ENCODE measurements around the gene PPL. TPM values are rescaled to one million over a fixed set of nuclear protein-coding genes. Genes with fewer than 3 reads are reported as not detected.

PPL gene
- polyA plus RNA-seq, 3 donors: 0.02 TPM; not detected in 2

DNA sequence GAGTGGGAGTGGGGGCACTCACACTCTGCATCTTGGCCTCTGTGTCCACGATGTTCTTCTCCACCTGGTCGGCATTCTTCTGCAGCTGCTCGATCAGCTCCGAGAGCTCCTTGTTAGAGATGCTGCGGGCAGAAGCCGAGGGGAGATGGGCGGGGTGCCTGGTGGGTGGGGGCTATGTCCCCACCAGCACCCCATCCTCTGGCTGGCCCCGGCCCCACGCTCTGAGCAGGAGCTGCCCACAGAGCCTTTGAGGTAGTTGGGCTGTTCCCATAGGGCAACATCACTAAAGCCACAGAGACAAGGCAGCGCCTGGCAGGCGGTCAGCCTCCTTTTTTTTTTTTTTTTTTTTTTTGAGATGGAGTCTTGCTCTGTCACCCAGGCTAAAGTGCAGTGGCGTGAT is 26.1 kb downstream of the PPL start:
- TF ChIP-seq, protein P1, sequence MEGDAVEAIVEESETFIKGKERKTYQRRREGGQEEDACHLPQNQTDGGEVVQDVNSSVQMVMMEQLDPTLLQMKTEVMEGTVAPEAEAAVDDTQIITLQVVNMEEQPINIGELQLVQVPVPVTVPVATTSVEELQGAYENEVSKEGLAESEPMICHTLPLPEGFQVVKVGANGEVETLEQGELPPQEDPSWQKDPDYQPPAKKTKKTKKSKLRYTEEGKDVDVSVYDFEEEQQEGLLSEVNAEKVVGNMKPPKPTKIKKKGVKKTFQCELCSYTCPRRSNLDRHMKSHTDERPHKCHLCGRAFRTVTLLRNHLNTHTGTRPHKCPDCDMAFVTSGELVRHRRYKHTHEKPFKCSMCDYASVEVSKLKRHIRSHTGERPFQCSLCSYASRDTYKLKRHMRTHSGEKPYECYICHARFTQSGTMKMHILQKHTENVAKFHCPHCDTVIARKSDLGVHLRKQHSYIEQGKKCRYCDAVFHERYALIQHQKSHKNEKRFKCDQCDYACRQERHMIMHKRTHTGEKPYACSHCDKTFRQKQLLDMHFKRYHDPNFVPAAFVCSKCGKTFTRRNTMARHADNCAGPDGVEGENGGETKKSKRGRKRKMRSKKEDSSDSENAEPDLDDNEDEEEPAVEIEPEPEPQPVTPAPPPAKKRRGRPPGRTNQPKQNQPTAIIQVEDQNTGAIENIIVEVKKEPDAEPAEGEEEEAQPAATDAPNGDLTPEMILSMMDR (IDR thresholded peaks at IDR 0.05): no peak
- Histone ChIP-seq H3K36me3 (replicated peaks in 1 of 2; ENCODE audit: control insufficient read depth in 1 of 2, insufficient read depth in 2 of 2, low read length in 2 of 2) (no peaks in the 10 kb centered on the region), H4K20me1 (ENCODE audit: insufficient read depth, low read length) (no peaks in the 10 kb centered on the region), H2AFZ (ENCODE audit: insufficient read depth, low read depth, low read length, poor library complexity, severe bottlenecking) (no peak overlapping the region), H3K27ac (ENCODE audit: low read depth in 1 of 2, low read length in 2 of 2) (no peak overlapping the region), H3K9me3 (replicated peaks in 1 of 2; ENCODE audit: control insufficient read depth in 1 of 2, insufficient read depth in 1 of 2, low read length in 2 of 2) (no peaks in the 10 kb centered on the region), H3K4me2 (replicated peaks; ENCODE audit: extremely low read depth, low read length, poor library complexity, severe bottlenecking) (no peak overlapping the region), H3K27me3 (ENCODE audit: control insufficient read depth in 2 of 2, insufficient read depth in 2 of 2, low read length in 2 of 2) (no peaks in the 10 kb centered on the region), H3K79me2 (ENCODE audit: insufficient read depth, low read length) (no peaks in the 10 kb centered on the region), H3K4me1 (ENCODE audit: control insufficient read depth in 1 of 2, insufficient read depth in 2 of 2, low read length in 2 of 2) (no peaks in the 10 kb centered on the region), H3K4me3 (replicated peaks in 1 of 3; ENCODE audit: low read depth in 2 of 3, low read length in 3 of 3) (no peak overlapping the region), H3K9ac (ENCODE audit: insufficient read depth, low read length, poor library complexity, severe bottlenecking) (no peak overlapping the region)
- Mint-ChIP-seq H3K9me3 (no peaks in the 10 kb centered on the region), H3K4me3 (no peak overlapping the region), H3K36me3 (no peaks in the 10 kb centered on the region), H3K27ac (no peak overlapping the region), H3K4me1 (peaks cover 3% of the 10 kb centered on the region), H3K27me3 (ENCODE audit: low read depth in 3 of 3) (peaks cover 4 to 6% (median 6%) of the 10 kb centered on the region in 3 donors)
- WGBS (ENCODE audit: insufficient coverage): 94% methylated on average over 6 of the region's 12 CpGs
- intact Hi-C loops (cut with micrococcal nuclease): no loop called here
- DNase-seq: no peak

DNA sequence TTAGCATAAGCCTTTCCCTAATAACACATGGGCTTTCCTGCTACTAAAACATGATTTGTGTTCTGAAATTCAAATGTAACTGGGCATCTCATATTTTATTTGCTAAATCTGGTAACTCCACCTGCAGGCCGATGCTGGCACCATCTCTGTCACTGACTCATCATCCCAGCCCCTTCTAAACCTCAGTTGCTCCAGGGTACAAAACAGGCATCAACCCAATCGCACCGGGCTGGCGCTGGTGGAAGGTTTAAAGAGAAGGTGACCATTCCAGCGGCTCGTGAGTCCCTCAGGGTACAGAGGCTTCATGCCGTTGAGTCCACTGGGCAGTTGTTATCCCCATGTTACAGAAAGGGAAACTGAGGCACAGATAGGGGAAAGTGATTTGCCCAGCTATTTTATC is 27.1 kb downstream of the PPL start:
- Mint-ChIP-seq H3K36me3 (no peaks in the 10 kb centered on the region), H3K27ac (peak overlapping the region in 1 of 7 donors; percentile 52), H3K4me1 (peaks cover 3% of the 10 kb centered on the region), H3K27me3 (ENCODE audit: low read depth in 3 of 3) (peaks cover 6 to 9% (median 8%) of the 10 kb centered on the region in 3 donors), H3K4me3 (no peak overlapping the region), H3K9me3 (peaks cover 0 to under 1% (median 0%) of the 10 kb centered on the region in 7 donors)
- Histone ChIP-seq H3K36me3 (replicated peaks in 1 of 2; ENCODE audit: control insufficient read depth in 1 of 2, insufficient read depth in 2 of 2, low read length in 2 of 2) (no peaks in the 10 kb centered on the region), H3K4me1 (ENCODE audit: control insufficient read depth in 1 of 2, insufficient read depth in 2 of 2, low read length in 2 of 2) (no peaks in the 10 kb centered on the region), H3K27me3 (ENCODE audit: control insufficient read depth in 2 of 2, insufficient read depth in 2 of 2, low read length in 2 of 2) (no peaks in the 10 kb centered on the region), H3K79me2 (ENCODE audit: insufficient read depth, low read length) (no peaks in the 10 kb centered on the region), H3K4me3 (replicated peaks in 1 of 3; ENCODE audit: low read depth in 2 of 3, low read length in 3 of 3) (no peak overlapping the region), H3K27ac (ENCODE audit: low read depth in 1 of 2, low read length in 2 of 2) (no peak overlapping the region), H3K9ac (ENCODE audit: insufficient read depth, low read length, poor library complexity, severe bottlenecking) (no peak overlapping the region), H4K20me1 (ENCODE audit: insufficient read depth, low read length) (no peaks in the 10 kb centered on the region), H2AFZ (ENCODE audit: insufficient read depth, low read depth, low read length, poor library complexity, severe bottlenecking) (no peak overlapping the region), H3K9me3 (replicated peaks in 1 of 2; ENCODE audit: control insufficient read depth in 1 of 2, insufficient read depth in 1 of 2, low read length in 2 of 2) (no peaks in the 10 kb centered on the region), H3K4me2 (replicated peaks; ENCODE audit: extremely low read depth, low read length, poor library complexity, severe bottlenecking) (no peak overlapping the region)
- intact Hi-C loops (cut with micrococcal nuclease): no loop called here
- WGBS (ENCODE audit: insufficient coverage): 97% methylated on average over 7 of the region's 7 CpGs
- no peak for DNase-seq
- TF ChIP-seq, protein P1 (IDR thresholded peaks at IDR 0.05): no peak
